Fibroblast of lung (primary cell): ENCODE results near the gene CAPN10.

Experiments
- EZH2 ChIP-seq: IDR thresholded peaks from 2 replicates; pipeline ENCODE4 v1.5.1; 2012; ENCODE audit warnings: low read length, control low read depth, mild to moderate bottlenecking; ENCODE audit errors: missing control alignments
- TF ChIP-seq, protein P1 (sequence below), 2 donors: IDR thresholded peaks in 1 of 2; conservative IDR thresholded peaks in 1 of 2; 1 replicate in 1 of 2; 2 replicates in 1 of 2; pipeline ENCODE4 v1.5.1; 2011 to 2012; ENCODE audit warnings: low read length in 2 of 2, control low read depth in 1 of 2, inconsistent platforms in 1 of 2, low read depth in 1 of 2, mild to moderate bottlenecking in 1 of 2

GRCh38 chr2:240588006-240588655 lies 1.6 kb downstream of the CAPN10 start:
- TF ChIP-seq, protein P1, sequence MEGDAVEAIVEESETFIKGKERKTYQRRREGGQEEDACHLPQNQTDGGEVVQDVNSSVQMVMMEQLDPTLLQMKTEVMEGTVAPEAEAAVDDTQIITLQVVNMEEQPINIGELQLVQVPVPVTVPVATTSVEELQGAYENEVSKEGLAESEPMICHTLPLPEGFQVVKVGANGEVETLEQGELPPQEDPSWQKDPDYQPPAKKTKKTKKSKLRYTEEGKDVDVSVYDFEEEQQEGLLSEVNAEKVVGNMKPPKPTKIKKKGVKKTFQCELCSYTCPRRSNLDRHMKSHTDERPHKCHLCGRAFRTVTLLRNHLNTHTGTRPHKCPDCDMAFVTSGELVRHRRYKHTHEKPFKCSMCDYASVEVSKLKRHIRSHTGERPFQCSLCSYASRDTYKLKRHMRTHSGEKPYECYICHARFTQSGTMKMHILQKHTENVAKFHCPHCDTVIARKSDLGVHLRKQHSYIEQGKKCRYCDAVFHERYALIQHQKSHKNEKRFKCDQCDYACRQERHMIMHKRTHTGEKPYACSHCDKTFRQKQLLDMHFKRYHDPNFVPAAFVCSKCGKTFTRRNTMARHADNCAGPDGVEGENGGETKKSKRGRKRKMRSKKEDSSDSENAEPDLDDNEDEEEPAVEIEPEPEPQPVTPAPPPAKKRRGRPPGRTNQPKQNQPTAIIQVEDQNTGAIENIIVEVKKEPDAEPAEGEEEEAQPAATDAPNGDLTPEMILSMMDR (conservative IDR thresholded peaks at IDR 0.05 in 1 of 2, IDR thresholded peaks at IDR 0.05 in 1 of 2; ENCODE audit: low read depth in 1 of 2, low read length in 2 of 2), result no peak
- no peak for TF ChIP-seq EZH2
